HepG2 (cell line): ENCODE results near the gene PSMD12. TPM values are rescaled to one million over a fixed set of nuclear protein-coding genes. Genes with fewer than 3 reads are reported as not detected.
A peak's percentile ranks its signal among the peaks of the same experiment; 100 is the strongest.

Source experiments
- ATF6 ChIP-seq: sonication (generic); formaldehyde crosslinking; conservative IDR thresholded peaks from 2 replicates; pipeline ENCODE4 v1.4.0; 2020; ENCODE audit warnings: missing genetic modification reagents
- CENPBD1 ChIP-seq: sonication (generic); formaldehyde crosslinking; IDR thresholded peaks from 2 replicates; pipeline ENCODE4 v1.8.0; 2022; ENCODE audit warnings: missing genetic modification reagents, low read depth, mild to moderate bottlenecking, borderline replicate concordance
- HINFP ChIP-seq: sonication (generic); formaldehyde crosslinking; IDR thresholded peaks from 2 replicates; pipeline ENCODE4 v1.4.0; 2020; ENCODE audit warnings: low read depth, mild to moderate bottlenecking, missing genetic modification reagents
- HNRNPL ChIP-seq: fragments of 200-400 bp; formaldehyde crosslinking; IDR thresholded peaks from 2 replicates; pipeline ENCODE4 v1.6.1; 2017; ENCODE audit warnings: mild to moderate bottlenecking, low read depth, low read length
- KDM2A ChIP-seq: sonication (generic); formaldehyde crosslinking; IDR thresholded peaks from 2 replicates; pipeline ENCODE4 v1.4.0; 2020; ENCODE audit warnings: low read depth, missing genetic modification reagents, borderline replicate concordance
- MYC ChIP-seq: sonication (generic); formaldehyde crosslinking; IDR thresholded peaks from 2 replicates; pipeline ENCODE4 v1.9.0; 2021; ENCODE audit warnings: missing genetic modification reagents, borderline replicate concordance
- NFIB ChIP-seq: sonication (generic); formaldehyde crosslinking; IDR thresholded peaks from 2 replicates; pipeline ENCODE4 v1.9.0; 2021; ENCODE audit warnings: missing genetic modification reagents, mild to moderate bottlenecking, borderline replicate concordance
- PAWR ChIP-seq: sonication (generic); formaldehyde crosslinking; IDR thresholded peaks from 2 replicates; pipeline ENCODE4 v1.4.0; 2020; ENCODE audit warnings: missing genetic modification reagents, mild to moderate bottlenecking, borderline replicate concordance
- SP5 ChIP-seq: IDR thresholded peaks from 2 replicates; pipeline ENCODE4 v1.6.1; 2016; ENCODE audit warnings: low read depth, borderline replicate concordance
- SRF ChIP-seq: IDR thresholded peaks from 2 replicates; pipeline ENCODE4 v1.6.1; 2011; ENCODE audit warnings: mild to moderate bottlenecking, low read depth, low read length, moderate library complexity
- TAF15 ChIP-seq: fragments of 200-400 bp; formaldehyde crosslinking; IDR thresholded peaks from one replicate; pipeline ENCODE4 v1.6.1; 2018; ENCODE audit warnings: mild to moderate bottlenecking, low read depth, low read length; ENCODE audit not compliant: poor library complexity, severe bottlenecking
- ZBTB2 ChIP-seq: sonication (generic); formaldehyde crosslinking; IDR thresholded peaks from 2 replicates; pipeline ENCODE4 v1.8.0; 2022; ENCODE audit warnings: low read depth, missing genetic modification reagents
- ZFP36L1 ChIP-seq: sonication (generic); formaldehyde crosslinking; IDR thresholded peaks from 2 replicates; pipeline ENCODE4 v1.8.0; 2022; ENCODE audit warnings: mild to moderate bottlenecking, missing genetic modification reagents, moderate library complexity
- ZNF124 ChIP-seq: sonication (generic); formaldehyde crosslinking; IDR thresholded peaks from 2 replicates; pipeline ENCODE4 v1.4.0; 2020; ENCODE audit warnings: missing genetic modification reagents
- ZNF20 ChIP-seq: sonication (generic); formaldehyde crosslinking; IDR thresholded peaks from 2 replicates; pipeline ENCODE4 v1.4.0; 2020; ENCODE audit warnings: mild to moderate bottlenecking, moderate library complexity, missing genetic modification reagents
- ZNF234 ChIP-seq: sonication (generic); formaldehyde crosslinking; conservative IDR thresholded peaks from 2 replicates; pipeline ENCODE4 v1.5.1; 2020; ENCODE audit warnings: mild to moderate bottlenecking, missing genetic modification reagents
- ZNF263 ChIP-seq: sonication (generic); formaldehyde crosslinking; IDR thresholded peaks from 2 replicates; pipeline ENCODE4 v1.4.0; 2020; ENCODE audit warnings: missing genetic modification reagents
- ZNF329 ChIP-seq: sonication (generic); formaldehyde crosslinking; IDR thresholded peaks from 2 replicates; pipeline ENCODE4 v1.9.0; 2021; ENCODE audit warnings: low read depth, mild to moderate bottlenecking, missing genetic modification reagents
- ZNF432 ChIP-seq: sonication (generic); formaldehyde crosslinking; IDR thresholded peaks from 2 replicates; pipeline ENCODE4 v1.5.0; 2020; ENCODE audit warnings: missing genetic modification reagents, mild to moderate bottlenecking, borderline replicate concordance
- ZNF513 ChIP-seq: sonication (generic); formaldehyde crosslinking; conservative IDR thresholded peaks from 2 replicates; pipeline ENCODE4 v1.5.0; 2020; ENCODE audit warnings: missing genetic modification reagents
- ZNF546 ChIP-seq: sonication (generic); formaldehyde crosslinking; conservative IDR thresholded peaks from 2 replicates; pipeline ENCODE4 v1.8.1; 2023; ENCODE audit warnings: mild to moderate bottlenecking, missing genetic modification reagents
- ZNF615 ChIP-seq: sonication (generic); formaldehyde crosslinking; IDR thresholded peaks from 2 replicates; pipeline ENCODE4 v1.5.0; 2020; ENCODE audit warnings: mild to moderate bottlenecking, missing genetic modification reagents, borderline replicate concordance
- ZNF670 ChIP-seq: sonication (generic); formaldehyde crosslinking; IDR thresholded peaks from 2 replicates; pipeline ENCODE4 v1.8.0; 2022; ENCODE audit warnings: mild to moderate bottlenecking, missing genetic modification reagents, borderline replicate concordance
- polyA plus RNA-seq, 8 experiments: library from polyadenylated mRNA; depleted of rRNA in 3 of 8; stranded (reverse) in 7 of 8; unstranded in 1 of 8; fragments of >200 nt; fragmentation: Illumina TruSeq in 4 of 8; extraction: Trizol in 4 of 8; gene quantifications; 2 replicates each; pipeline versions ENCODE4 v1.2.1 to v1.2.3, GENCODE V29; 2011 to 2016; ENCODE audit warnings: low read depth in 4 of 8, missing spikeins in 1 of 8, mixed read lengths in 1 of 8; ENCODE audit not compliant: insufficient read depth in 1 of 8
- total RNA-seq, 5 experiments: library from RNA; depleted of rRNA; stranded (reverse); fragments of >200 nt; fragmentation: Illumina TruSeq; extraction: Trizol; gene quantifications; 2 replicates each; pipeline ENCODE4 v1.2.3, GENCODE V29; 2016; ENCODE audit warnings: low read depth in 1 of 5

PSMD12 gene
- total and polyA plus RNA-seq, 2 of the 13 experiments (the other 11 are each of a cell fraction or from before 2014, with no cell fraction given), result 27.4 to 71.7 TPM

- peak; percentile 63; the same call in 1 of the 2 replicates for TF ChIP-seq MYC (CRISPR knock-in tag)
- peak; percentile 88 for TF ChIP-seq ZNF263 (CRISPR knock-in tag)
- TF ChIP-seq ZFP36L1, result no peak
- no peak for TF ChIP-seq ZNF20 (CRISPR knock-in tag)
- 0 out of 2 replicates have a peak, but pooled peaks have one; percentile 20 for TF ChIP-seq ZBTB2 (CRISPR knock-in tag)
- no peak for TF ChIP-seq ZNF670 (CRISPR knock-in tag)
- TF ChIP-seq ZNF124 (CRISPR knock-in tag), result no peak; the same call in 1 of the 2 replicates
- TF ChIP-seq ZNF513 (CRISPR knock-in tag), result no peak
- no peak for TF ChIP-seq SP5 (CRISPR knock-in tag)
- TF ChIP-seq ZNF546, result no peak
- TF ChIP-seq KDM2A (CRISPR knock-in tag), result peak; percentile 89
- TF ChIP-seq HINFP (CRISPR knock-in tag), result peak; percentile 73; the same call in 1 of the 2 replicates
- TF ChIP-seq SRF, result no peak
- no peak for TF ChIP-seq ZNF615
- TF ChIP-seq ZNF329 (CRISPR knock-in tag), result peak; percentile 47; the same call in 1 of the 2 replicates
- TF ChIP-seq TAF15, result no peak
- no peak for TF ChIP-seq NFIB (CRISPR knock-in tag)
- TF ChIP-seq ZNF234 (CRISPR knock-in tag), result no peak
- no peak for TF ChIP-seq ATF6 (CRISPR knock-in tag)
- TF ChIP-seq CENPBD1 (CRISPR knock-in tag), result no peak; the same call in 1 of the 2 replicates
- TF ChIP-seq ZNF432, result no peak
- no peak for TF ChIP-seq HNRNPL
- no peak for TF ChIP-seq PAWR
Measured at GRCh38 chr17:67376737-67377487, 10.5 kb upstream of the PSMD12 start, which contains the start of gene PITPNC1 (continued).
